ENCODE results near the gene PCDHGB4.
A peak's percentile ranks its signal among the peaks of the same experiment; 100 is the strongest.
"Not testable (repeated sequence)": the region's sequence is repeated elsewhere in the genome, so short reads cannot be mapped to it uniquely, and the experiment has no call there.

The PCDHGB4 gene

DNA sequence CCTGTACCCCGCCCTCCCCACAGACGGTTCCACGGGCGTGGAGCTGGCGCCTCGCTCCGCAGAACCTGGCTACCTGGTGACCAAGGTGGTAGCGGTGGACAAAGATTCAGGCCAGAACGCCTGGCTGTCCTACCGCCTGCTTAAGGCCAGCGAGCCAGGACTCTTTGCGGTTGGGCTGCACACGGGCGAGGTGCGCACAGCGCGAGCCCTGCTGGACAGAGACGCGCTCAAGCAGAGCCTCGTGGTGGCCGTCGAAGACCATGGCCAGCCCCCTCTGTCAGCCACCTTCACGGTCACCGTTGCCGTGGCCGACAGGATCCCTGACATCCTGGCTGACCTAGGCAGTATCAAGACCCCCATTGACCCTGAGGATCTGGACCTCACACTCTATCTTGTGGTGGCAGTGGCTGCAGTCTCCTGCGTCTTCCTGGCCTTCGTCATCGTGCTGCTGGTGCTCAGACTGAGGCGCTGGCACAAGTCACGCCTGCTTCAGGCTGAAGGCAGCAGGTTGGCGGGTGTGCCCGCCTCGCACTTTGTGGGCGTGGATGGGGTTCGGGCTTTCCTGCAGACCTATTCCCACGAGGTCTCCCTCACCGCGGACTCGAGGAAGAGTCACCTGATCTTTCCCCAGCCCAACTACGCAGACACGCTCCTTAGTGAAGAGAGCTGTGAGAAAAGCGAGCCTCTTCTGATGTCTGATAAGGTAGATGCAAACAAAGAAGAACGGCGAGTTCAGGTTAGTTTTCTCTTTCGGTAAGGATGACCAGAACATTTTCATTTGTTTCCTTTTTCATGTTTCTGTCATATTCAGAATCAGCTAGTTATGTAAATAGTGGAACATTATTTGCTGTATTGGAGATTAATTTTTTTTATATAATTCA is 21.2 kb upstream of the PCDHGB4 start:
- no peak overlapping the region for H3K4me3 ChIP-seq (ENCODE audit: low read depth, low read length)
- in situ Hi-C loops (cut with HindIII; ENCODE audit: low sequenced_read_pairs), result no loop called here
- DNase-seq (ENCODE audit: low read depth, low spot score), result no peak
- TF ChIP-seq, protein P1, sequence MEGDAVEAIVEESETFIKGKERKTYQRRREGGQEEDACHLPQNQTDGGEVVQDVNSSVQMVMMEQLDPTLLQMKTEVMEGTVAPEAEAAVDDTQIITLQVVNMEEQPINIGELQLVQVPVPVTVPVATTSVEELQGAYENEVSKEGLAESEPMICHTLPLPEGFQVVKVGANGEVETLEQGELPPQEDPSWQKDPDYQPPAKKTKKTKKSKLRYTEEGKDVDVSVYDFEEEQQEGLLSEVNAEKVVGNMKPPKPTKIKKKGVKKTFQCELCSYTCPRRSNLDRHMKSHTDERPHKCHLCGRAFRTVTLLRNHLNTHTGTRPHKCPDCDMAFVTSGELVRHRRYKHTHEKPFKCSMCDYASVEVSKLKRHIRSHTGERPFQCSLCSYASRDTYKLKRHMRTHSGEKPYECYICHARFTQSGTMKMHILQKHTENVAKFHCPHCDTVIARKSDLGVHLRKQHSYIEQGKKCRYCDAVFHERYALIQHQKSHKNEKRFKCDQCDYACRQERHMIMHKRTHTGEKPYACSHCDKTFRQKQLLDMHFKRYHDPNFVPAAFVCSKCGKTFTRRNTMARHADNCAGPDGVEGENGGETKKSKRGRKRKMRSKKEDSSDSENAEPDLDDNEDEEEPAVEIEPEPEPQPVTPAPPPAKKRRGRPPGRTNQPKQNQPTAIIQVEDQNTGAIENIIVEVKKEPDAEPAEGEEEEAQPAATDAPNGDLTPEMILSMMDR (IDR thresholded peaks at IDR 0.05; ENCODE audit: low read depth, low read length), result no peak

DNA sequence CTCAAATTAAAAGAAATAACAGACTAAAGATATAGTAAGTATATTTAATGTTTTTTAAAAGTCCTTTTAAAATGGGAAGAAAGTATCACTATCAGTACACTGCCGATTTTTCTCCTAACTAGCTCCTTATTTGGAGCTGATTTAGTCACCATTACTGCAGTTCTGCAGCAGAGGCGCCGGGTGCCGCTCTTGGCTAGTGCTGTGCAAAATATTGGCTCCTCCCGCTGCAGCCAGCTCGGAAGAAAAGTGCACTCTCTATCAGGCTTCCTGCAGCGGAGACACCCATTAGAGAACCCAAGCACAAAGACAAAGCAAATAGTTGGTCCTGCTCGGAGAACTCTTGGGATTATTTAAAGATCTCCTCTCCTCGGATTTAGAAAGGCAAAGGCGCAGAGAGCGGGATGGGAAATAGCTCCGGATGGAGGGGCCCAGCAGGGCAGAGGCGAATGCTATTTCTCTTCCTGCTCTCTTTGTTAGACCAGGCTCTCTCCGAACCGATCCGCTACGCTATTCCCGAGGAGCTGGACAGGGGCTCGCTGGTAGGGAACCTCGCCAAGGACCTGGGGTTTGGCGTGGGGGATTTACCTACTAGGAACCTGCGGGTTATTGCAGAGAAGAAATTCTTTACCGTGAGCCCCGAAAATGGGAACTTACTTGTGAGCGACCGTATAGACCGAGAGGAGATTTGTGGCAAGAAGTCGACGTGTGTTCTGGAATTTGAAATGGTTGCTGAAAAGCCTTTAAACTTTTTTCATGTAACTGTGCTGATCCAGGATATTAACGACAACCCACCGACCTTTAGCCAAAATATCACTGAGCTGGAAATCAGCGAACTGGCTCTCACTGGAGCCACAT is 17.3 kb upstream of the PCDHGB4 start, which contains the start of gene PCDHGB3:
Gene PCDHGB3, plus strand, starts transcription at position 249 of the 855 bp plus-strand sequence. Its CDS starts 153 bp downstream, at position 402.
- DNase-seq (ENCODE audit: low read depth, low spot score), result peak; percentile 68
- TF ChIP-seq, protein P1 (IDR thresholded peaks at IDR 0.05; ENCODE audit: low read depth, low read length), result peak; percentile 57
- peak within 1 kb of the TSS; percentile 38 for H3K4me3 ChIP-seq (ENCODE audit: low read depth, low read length)
- in situ Hi-C loops (cut with HindIII; ENCODE audit: low sequenced_read_pairs), result no loop called here

DNA sequence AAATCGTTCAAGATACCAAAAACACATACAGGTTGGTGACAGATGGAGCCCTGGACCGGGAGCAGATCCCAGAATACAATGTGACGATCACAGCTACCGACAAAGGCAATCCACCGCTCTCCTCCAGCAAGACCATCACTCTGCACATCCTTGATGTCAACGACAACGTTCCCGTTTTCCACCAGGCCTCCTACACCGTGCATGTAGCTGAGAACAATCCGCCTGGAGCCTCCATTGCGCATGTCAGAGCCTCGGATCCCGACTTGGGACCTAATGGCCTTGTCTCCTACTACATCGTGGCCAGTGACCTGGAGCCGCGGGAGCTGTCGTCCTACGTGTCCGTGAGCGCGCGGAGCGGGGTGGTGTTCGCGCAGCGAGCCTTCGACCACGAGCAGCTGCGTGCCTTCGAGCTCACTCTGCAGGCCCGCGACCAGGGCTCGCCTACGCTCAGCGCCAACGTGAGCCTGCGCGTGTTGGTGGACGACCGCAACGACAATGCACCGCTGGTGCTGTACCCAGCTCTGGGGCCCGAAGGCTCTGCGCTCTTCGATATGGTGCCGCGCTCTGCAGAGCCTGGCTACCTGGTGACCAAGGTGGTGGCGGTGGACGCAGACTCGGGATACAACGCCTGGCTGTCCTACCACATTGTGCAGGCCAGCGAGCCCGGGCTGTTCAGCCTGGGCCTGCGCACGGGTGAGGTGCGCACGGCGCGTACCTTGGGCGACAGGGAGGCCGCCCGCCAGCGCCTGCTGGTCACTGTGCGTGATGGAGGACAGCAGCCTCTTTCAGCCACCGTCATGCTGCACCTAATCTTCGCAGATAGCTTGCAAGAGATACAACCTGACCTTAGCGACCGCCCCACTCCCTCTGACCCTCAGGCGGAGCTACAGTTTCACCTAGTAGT is 15.7 kb upstream of the PCDHGB4 start:
- in situ Hi-C loops (cut with HindIII; ENCODE audit: low sequenced_read_pairs), result no loop called here
- TF ChIP-seq, protein P1 (IDR thresholded peaks at IDR 0.05; ENCODE audit: low read depth, low read length), result no peak
- H3K4me3 ChIP-seq (ENCODE audit: low read depth, low read length), result no peak overlapping the region
- no peak for DNase-seq (ENCODE audit: low read depth, low spot score)

DNA sequence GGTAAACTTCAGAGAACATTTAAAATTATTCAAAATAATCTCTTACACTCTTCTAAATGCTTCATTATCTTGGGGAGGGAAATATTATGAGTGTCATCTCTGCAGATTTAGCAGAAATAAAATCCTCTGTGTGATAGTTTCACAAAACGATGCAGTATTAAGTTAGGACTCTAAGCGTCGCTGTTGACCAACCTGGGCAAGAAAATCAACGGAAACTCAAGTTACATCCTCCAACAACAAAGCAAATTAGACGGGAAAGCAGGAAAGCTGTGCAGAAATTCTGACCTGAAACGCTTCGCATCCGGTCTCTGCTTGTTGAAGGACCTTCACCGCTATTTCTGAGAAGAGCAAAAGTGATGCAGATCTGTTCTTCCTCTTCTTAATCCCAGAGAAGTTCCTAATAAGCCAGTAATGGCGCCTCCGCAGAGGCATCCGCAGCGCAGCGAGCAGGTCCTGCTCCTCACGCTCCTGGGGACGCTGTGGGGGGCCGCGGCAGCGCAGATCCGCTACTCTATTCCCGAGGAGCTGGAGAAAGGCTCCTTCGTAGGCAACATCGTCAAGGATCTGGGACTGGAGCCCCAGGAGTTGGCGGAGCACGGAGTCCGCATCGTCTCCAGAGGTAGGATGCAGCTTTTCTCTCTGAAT is 13.7 kb upstream of the PCDHGB4 start, which contains the start of gene PCDHGA6:
Gene PCDHGA6, plus strand, starts transcription at position 219 of the 645 bp plus-strand sequence. Its CDS starts 193 bp downstream, at position 412.
- peak; percentile 48 for DNase-seq (ENCODE audit: low read depth, low spot score)
- TF ChIP-seq, protein P1 (IDR thresholded peaks at IDR 0.05; ENCODE audit: low read depth, low read length), result peak; percentile 58
- in situ Hi-C loops (cut with HindIII; ENCODE audit: low sequenced_read_pairs), result no loop called here
- peak within 1 kb of the TSS; percentile 38 for H3K4me3 ChIP-seq (ENCODE audit: low read depth, low read length)

DNA sequence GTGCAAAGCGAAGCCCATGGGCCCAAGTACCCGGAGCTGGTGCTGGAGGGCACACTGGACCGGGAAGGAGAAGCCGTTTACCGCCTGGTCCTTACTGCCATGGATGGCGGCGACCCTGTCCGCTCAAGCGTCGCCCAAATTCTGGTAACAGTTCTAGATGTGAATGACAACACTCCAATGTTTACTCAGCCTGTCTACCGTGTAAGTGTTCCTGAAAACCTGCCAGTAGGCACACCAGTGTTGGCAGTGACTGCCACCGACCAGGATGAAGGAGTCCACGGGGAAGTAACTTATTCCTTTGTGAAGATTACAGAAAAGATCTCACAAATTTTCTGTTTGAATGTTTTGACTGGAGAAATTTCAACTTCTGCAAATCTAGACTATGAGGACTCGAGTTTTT is 12.9 kb upstream of the PCDHGB4 start:
- TF ChIP-seq, protein P1 (IDR thresholded peaks at IDR 0.05; ENCODE audit: low read depth, low read length), result no peak
- no peak for DNase-seq (ENCODE audit: low read depth, low spot score)
- in situ Hi-C loops (cut with HindIII; ENCODE audit: low sequenced_read_pairs), result no loop called here
- no peak overlapping the region for H3K4me3 ChIP-seq (ENCODE audit: low read depth, low read length)

DNA sequence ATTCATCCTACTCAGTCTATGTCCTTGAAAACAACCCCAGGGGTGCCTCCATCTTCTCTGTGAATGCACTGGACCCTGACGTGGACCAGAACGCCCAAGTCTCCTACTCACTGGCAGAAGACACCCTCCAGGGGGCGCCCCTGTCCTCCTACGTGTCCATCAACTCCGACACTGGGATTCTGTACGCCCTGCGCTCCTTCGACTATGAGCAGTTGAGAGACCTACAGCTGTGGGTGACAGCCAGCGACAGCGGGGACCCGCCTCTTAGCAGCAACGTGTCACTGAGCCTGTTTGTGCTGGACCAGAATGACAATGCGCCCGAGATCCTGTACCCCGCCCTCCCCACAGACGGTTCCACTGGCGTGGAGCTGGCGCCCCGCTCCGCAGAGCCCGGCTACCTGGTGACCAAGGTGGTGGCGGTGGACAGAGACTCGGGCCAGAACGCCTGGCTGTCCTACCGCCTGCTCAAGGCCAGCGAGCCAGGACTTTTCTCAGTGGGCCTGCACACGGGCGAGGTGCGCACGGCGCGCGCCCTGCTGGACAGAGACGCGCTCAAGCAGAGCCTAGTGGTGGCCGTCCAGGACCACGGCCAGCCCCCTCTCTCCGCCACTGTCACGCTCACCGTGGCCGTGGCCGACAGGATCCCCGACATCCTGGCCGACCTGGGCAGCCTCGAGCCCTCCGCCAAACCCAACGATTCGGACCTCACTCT is 11.9 kb upstream of the PCDHGB4 start:
- DNase-seq (ENCODE audit: low read depth, low spot score); H3K4me3 ChIP-seq (ENCODE audit: low read depth, low read length); in situ Hi-C loops (cut with HindIII; ENCODE audit: low sequenced_read_pairs): not testable (repeated sequence)

Data from astrocyte of the spinal cord (primary cell).